IMR-90 (cell line): Measurements from ENCODE around the gene KAT7.
"Not testable (repeated sequence)": the region's sequence is repeated elsewhere in the genome, so short reads cannot be mapped to it uniquely, and the experiment has no call there.

Experiments
- CTCF ChIP-seq: conservative IDR thresholded peaks from 2 replicates; pipeline ENCODE4 v1.5.1; 2012; ENCODE audit warnings: mild to moderate bottlenecking, low read depth, low read length, improper control_type of control experiment
- FOS ChIP-seq: fragments of 150-350 bp; IDR thresholded peaks from 2 replicates; pipeline ENCODE4 v1.6.1; 2016; ENCODE audit warnings: low read depth, low read length
- MAZ ChIP-seq: IDR thresholded peaks from 2 replicates; pipeline ENCODE4 v1.6.1; 2012; ENCODE audit warnings: low read depth, mild to moderate bottlenecking, low read length, improper control_type of control experiment, moderate library complexity, borderline replicate concordance
- MXI1 ChIP-seq: IDR thresholded peaks from 2 replicates; pipeline ENCODE4 v1.6.1; 2012; ENCODE audit warnings: low read depth, mild to moderate bottlenecking, low read length, moderate library complexity, borderline replicate concordance
- POLR2A ChIP-seq: IDR thresholded peaks from 2 replicates; pipeline ENCODE4 v1.6.1; 2012; ENCODE audit warnings: mild to moderate bottlenecking, low read depth, low read length
- RAD21 ChIP-seq: IDR thresholded peaks from 2 replicates; pipeline ENCODE4 v1.6.1; 2012; ENCODE audit warnings: low read length, improper control_type of control experiment
- RFX5 ChIP-seq: IDR thresholded peaks from 2 replicates; pipeline ENCODE4 v1.8.0; 2012; ENCODE audit warnings: low read depth, mild to moderate bottlenecking, low read length, moderate library complexity
- SMC3 ChIP-seq: fragments of 150-350 bp; IDR thresholded peaks from 2 replicates; pipeline ENCODE4 v1.6.1; 2016; ENCODE audit warnings: low read depth, mild to moderate bottlenecking, antibody characterized with exemption, low read length, moderate library complexity
- USF2 ChIP-seq: fragments of 150-350 bp; IDR thresholded peaks from 2 replicates; pipeline ENCODE4 v1.6.1; 2017; ENCODE audit warnings: mild to moderate bottlenecking, antibody characterized with exemption, low read length, low read depth

GRCh38 chr17:49828325-49828724 is 39.8 kb downstream of the KAT7 start:
- TF ChIP-seq MAZ, CTCF, POLR2A, SMC3, USF2, RFX5, FOS, RAD21, MXI1: not testable (repeated sequence)
